ENCODE data around the gene PLK1. TPM values are rescaled to one million over a fixed set of nuclear protein-coding genes. Genes with fewer than 3 reads are reported as not detected.
A peak's percentile ranks its signal among the peaks of the same experiment; 100 is the strongest.

The PLK1 gene
- total and polyA plus RNA-seq, 7 donors = 0.43 to 0.98 (median 0.73) TPM

DNA sequence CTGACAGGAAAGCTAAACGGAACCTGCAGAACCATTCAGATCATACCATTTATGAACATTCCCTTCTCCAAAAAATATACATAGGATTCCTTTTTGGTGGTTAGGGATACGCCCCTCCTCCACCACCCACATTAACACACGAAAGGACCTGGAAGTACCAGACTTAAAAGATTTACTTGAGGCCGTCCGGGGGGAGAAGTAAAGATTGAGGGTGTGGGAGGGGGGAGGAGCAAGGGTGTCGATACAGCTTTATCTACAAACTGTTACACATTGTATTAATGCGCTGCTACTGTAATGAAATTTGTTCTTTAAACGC is 38.1 kb upstream of the PLK1 start:
- H3K27me3 ChIP-seq (ENCODE audit: insufficient read depth in 3 of 3, low read length in 2 of 3) = no peaks in the 10 kb centered on the region
- intact Hi-C loops (cut with DNase I) = loop anchor here in 1 of 2 donors (2.0 kb wide), 1 partner anchor 44 kb away; the partner anchor contains the start of gene NDUFAB1
- H3K36me3 ChIP-seq (ENCODE audit: insufficient read depth in 1 of 2, low read depth in 1 of 2) = peaks cover 5 to 56% of the 10 kb centered on the region in 2 donors
- 0 to 2% (median 1%) methylated on average over 8 of the region's 8 CpGs for WGBS, 3 donors
- ATAC-seq (no peak), DNase-seq (no peak)
- H3K4me3 ChIP-seq = peak overlapping the region; percentile 94
- TF ChIP-seq, protein P1, sequence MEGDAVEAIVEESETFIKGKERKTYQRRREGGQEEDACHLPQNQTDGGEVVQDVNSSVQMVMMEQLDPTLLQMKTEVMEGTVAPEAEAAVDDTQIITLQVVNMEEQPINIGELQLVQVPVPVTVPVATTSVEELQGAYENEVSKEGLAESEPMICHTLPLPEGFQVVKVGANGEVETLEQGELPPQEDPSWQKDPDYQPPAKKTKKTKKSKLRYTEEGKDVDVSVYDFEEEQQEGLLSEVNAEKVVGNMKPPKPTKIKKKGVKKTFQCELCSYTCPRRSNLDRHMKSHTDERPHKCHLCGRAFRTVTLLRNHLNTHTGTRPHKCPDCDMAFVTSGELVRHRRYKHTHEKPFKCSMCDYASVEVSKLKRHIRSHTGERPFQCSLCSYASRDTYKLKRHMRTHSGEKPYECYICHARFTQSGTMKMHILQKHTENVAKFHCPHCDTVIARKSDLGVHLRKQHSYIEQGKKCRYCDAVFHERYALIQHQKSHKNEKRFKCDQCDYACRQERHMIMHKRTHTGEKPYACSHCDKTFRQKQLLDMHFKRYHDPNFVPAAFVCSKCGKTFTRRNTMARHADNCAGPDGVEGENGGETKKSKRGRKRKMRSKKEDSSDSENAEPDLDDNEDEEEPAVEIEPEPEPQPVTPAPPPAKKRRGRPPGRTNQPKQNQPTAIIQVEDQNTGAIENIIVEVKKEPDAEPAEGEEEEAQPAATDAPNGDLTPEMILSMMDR (IDR thresholded peaks at IDR 0.05) = no peak
- H3K9me3 ChIP-seq = no peaks in the 10 kb centered on the region
- H3K27ac ChIP-seq = peak overlapping the region; percentile 91
- H3K4me1 ChIP-seq = peaks cover 20% of the 10 kb centered on the region

DNA sequence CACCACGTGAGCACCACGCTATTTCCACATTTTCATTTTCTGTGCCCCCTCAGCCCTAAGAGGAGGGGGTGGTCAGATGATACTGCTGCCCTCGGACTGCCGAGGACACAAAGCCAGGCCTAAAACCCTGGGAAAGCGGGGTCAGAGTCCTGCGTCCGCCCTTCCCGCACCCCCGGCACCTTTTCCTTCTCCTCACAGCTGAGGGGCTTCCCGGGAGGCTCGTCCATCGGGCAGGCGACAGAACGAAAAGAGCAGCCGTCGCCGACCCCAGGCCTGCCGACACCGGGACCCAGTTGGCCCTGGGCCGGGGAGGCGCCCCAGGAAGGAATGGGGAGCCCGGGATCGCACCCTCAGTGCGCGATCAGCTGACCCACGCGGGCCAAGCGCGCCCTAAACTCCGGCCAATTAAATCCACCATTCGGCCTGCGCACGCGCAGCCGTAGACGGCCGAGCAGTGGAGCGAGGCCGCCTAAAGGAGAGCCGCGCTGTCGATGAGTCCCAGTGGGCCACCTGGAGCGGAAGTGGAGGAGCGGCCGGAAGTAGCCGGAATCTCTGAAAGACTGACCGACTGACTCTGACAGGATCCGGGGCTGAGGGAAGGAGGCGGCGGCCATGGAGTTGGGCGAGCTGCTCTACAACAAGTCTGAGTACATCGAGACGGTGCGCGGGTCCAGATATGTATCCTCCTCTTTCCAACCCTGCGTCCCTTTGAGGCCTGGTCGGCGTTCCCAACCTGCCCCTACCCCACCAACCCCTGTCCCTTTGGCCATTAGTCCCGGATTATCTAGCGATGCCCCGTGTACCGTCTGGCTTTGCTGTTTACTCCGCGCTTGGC is 37.5 kb upstream of the PLK1 start, which contains the start of the genes DCTN5 and PALB2:
Gene DCTN5 (plus strand): TSS at position 536 of the 835 bp plus-strand sequence. CDS start 77 bp downstream, at position 613.
Gene PALB2 (minus strand): TSS at position 380 of the 835 bp plus-strand sequence. CDS start 153 bp downstream, at position 227.
- peak within 1 kb of the TSS; percentile 94 for H3K4me3 ChIP-seq
- H3K36me3 ChIP-seq (ENCODE audit: insufficient read depth in 1 of 2, low read depth in 1 of 2) = peaks cover 7 to 56% of the 10 kb centered on the region in 2 donors
- intact Hi-C loops (cut with DNase I) = loop anchor here in 1 of 2 donors (2.0 kb wide), 1 partner anchor 44 kb away; the partner anchor contains the start of gene NDUFAB1
- H3K27me3 ChIP-seq (ENCODE audit: insufficient read depth in 3 of 3, low read length in 2 of 3) = no peaks in the 10 kb centered on the region
- WGBS, 3 donors = 0% methylated on average over 61 to 64 of the region's 64 CpGs
- no peaks in the 10 kb centered on the region for H3K9me3 ChIP-seq
- H3K4me1 ChIP-seq = peaks cover 20% of the 10 kb centered on the region
- ATAC-seq (peak; percentile 99 to 100 (median 100)), DNase-seq (peak; percentile 94 to 97)
- peak within 1 kb of the TSS; percentile 91 for H3K27ac ChIP-seq
- TF ChIP-seq, protein P1 (IDR thresholded peaks at IDR 0.05) = no peak

DNA sequence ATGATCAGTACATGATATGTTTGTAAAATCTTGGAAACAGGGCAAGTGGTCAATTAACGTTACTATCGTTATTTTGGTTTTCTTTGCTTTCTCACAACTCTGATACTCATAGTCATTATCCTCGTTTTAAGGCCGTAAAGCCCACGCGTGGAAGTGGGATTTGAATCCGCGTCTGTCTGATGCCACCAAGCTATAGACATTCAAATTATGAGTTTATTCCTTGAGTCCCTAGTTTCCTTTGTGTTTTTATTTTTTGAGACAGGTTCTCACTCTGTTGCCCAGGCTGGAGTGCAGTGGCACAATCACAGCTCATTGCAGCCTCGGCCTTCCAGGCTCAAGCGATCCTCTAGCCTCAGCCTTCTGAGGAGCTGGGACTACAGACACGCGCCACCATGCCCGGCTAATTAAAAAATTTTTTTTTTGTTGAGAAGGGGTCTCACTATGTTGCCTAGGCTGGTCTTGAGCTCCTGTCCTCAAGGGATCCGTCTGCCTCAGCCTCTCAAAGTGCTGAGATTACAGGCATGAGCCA is 36.4 kb upstream of the PLK1 start:
- intact Hi-C loops (cut with DNase I) = no loop called here
- H3K36me3 ChIP-seq (ENCODE audit: insufficient read depth in 1 of 2, low read depth in 1 of 2) = peaks cover 7 to 53% of the 10 kb centered on the region in 2 donors

DNA sequence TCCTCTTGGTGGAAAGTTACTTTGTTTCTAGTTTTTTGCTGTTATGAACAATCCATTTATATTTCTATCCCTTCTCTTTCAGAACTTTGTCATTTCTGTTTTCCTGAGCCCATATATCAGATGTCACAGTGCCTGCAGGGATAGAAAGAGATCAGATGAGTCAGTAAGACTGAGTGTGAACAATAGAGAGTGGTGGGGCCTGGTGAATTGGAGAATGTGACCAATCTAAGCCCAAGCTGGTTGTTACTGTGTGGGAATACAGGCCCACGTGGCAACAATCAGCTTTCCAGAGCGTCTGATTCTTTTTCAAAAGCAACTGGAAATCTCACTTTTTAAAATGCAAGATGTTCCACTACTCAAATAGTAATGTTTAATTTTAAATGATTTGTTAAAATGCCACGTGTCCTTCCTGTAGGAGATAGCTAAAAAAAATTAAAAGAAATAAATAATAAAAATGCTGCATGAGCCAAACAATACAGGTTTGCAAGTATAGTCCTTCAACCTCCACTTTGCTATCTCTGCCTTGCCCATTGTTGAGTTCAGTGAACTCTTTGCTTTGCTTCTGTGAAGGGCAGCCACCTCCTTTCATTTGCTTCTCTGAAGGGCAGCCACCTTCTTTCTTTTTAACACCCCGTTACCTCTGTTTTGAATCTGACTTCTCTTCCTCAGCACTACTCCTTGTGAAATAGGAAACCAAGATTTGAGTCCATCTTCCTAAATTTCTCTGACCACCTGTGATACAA is 27.8 kb upstream of the PLK1 start:
- Histone ChIP-seq H3K27ac (no peak overlapping the region), H3K27me3 (ENCODE audit: insufficient read depth in 3 of 3, low read length in 2 of 3) (no peaks in the 10 kb centered on the region), H3K4me1 (peaks cover 6% of the 10 kb centered on the region), H3K4me3 (no peak overlapping the region), H3K9me3 (no peaks in the 10 kb centered on the region), H3K36me3 (ENCODE audit: insufficient read depth in 1 of 2, low read depth in 1 of 2) (peaks cover 0 to 43% of the 10 kb centered on the region in 2 donors)
- WGBS, 3 donors = 81 to 86% (median 82%) methylated on average over 4 of the region's 4 CpGs
- DNase-seq (no peak), ATAC-seq (no peak)
- TF ChIP-seq, protein P1 (IDR thresholded peaks at IDR 0.05) = no peak
- intact Hi-C loops (cut with DNase I) = no loop called here

More for the DNA sequence above, 36.4 kb upstream of the PLK1 start:
- Histone ChIP-seq H3K9me3 (no peaks in the 10 kb centered on the region), H3K27me3 (ENCODE audit: insufficient read depth in 3 of 3, low read length in 2 of 3) (no peaks in the 10 kb centered on the region), H3K4me3 (peak overlapping the region; percentile 94), H3K4me1 (peaks cover 20% of the 10 kb centered on the region), H3K27ac (peak overlapping the region; percentile 91)
- no peak for ATAC-seq
- WGBS, 3 donors = 64 to 70% (median 66%) methylated on average over 14 of the region's 14 CpGs
- TF ChIP-seq, protein P1 (IDR thresholded peaks at IDR 0.05) = no peak
- DNase-seq = no peak

Data from psoas muscle (tissue), 8 donors.